ENCODE data around the gene INTS6. TPM values are rescaled to one million over a fixed set of nuclear protein-coding genes. Genes with fewer than 3 reads are reported as not detected.
A peak's percentile ranks its signal among the peaks of the same experiment; 100 is the strongest.

Gene INTS6
- total RNA-seq (2012; rRNA removed) (42.3 and 43.0 TPM in 2 replicates), polyA plus RNA-seq (2012; rRNA removed) (12.3 and 12.9 TPM in 2 replicates), Bru-seq, nascent RNA (percentile 90 among the genes with signal in this experiment), BruChase-seq, experiment 1, labeled RNA remaining after a 6-hour chase (percentile 80 among the genes with signal in this experiment), BruChase-seq, experiment 2, labeled RNA remaining after a 2-hour chase (percentile 89 among the genes with signal in this experiment)
- 2.9 and 3.1 TPM in 2 replicates for polyA plus RNA-seq (2012; cell fraction: cytosol; rRNA removed)
- 5.9 and 22.2 TPM in 2 replicates for polyA plus RNA-seq (2012; cell fraction: nucleus; rRNA removed; ENCODE audit: low replicate concordance)
- long read RNA-seq, full-length matches to known transcripts = 37 of 65 reads
- long read RNA-seq, partial matches to known transcripts = 18 of 65 reads
- long read RNA-seq, other reads (novel, unspliced or antisense) = 10 of 65 reads

- peaks cover 9% of the 10 kb centered on the region for H3K36me3 ChIP-seq (ENCODE audit: control insufficient read depth, insufficient read depth, low read length)
- H2AK5ac ChIP-seq (ENCODE audit: low read depth, low read length) = peak within 1 kb of the TSS; percentile 92
- H2BK20ac ChIP-seq (ENCODE audit: low read depth, low read length) = no peak within 1 kb of the TSS
- H3K9ac ChIP-seq (ENCODE audit: low read depth, low read length) = peak within 1 kb of the TSS; percentile 99
- POLR2A ChIA-PET (ENCODE audit: unreplicated experiment) = interaction anchor here (0.5 to 2.6 kb wide), 11 partner anchors 13 to 350 kb away, joined by 3 to 17 read pairs (median 3); no protein-coding TSS in a partner anchor
- H3K23ac ChIP-seq (ENCODE audit: low read depth, low read length) = peak within 1 kb of the TSS; percentile 98
- intact Hi-C loops (cut with micrococcal nuclease) = loop anchor here (1.0 to 10.0 kb wide), 7 partner anchors 70 to 1002 kb away; partner anchors contain the start of genes CKAP2, DHRS12, VPS36 and WDFY2
- H3K9me3 ChIP-seq (ENCODE audit: control insufficient read depth, insufficient read depth, low read length) = no peaks in the 10 kb centered on the region
- H4K8ac ChIP-seq (ENCODE audit: low read depth in 2 of 2, low read length in 2 of 2) = peak within 1 kb of the TSS; percentile 78 to 90
- dilution Hi-C loops (cut with HindIII; ENCODE audit: low sequenced_read_pairs, unreplicated experiment) = no loop called here
- H3K4me2 ChIP-seq (ENCODE audit: low read depth, low read length) = peak within 1 kb of the TSS; percentile 93
- peak within 1 kb of the TSS; percentile 86 for H3K18ac ChIP-seq (ENCODE audit: low read depth, low read length)
- H2BK5ac ChIP-seq (ENCODE audit: low read depth, low read length, poor library complexity, severe bottlenecking) = peak within 1 kb of the TSS; percentile 91
- H2BK120ac ChIP-seq (ENCODE audit: low read depth, low read length) = peak within 1 kb of the TSS; percentile 72
- ATAC-seq (ENCODE audit: low read depth) (peak; percentile 88), DNase-seq (peak; percentile 99)
- H2BK15ac ChIP-seq (ENCODE audit: low read depth, low read length) = peak within 1 kb of the TSS; percentile 50; the same call in 2 of the 3 replicates
- no peaks in the 10 kb centered on the region for H4K20me1 ChIP-seq (ENCODE audit: insufficient read depth, low read length)
- H3K27me3 ChIP-seq (ENCODE audit: control insufficient read depth, insufficient read depth, low read length) = no peaks in the 10 kb centered on the region
- BruUV-seq (replicated peaks) = no TSS peak
- 0% methylated on average over 11 of the region's 69 CpGs; no CpG with 5 or more reads in 1 of the 2 experiments for whole genome bisulfite sequencing, 2 experiments (ENCODE audit: extremely low coverage in 2 of 2, insufficient read length in 1 of 2)
- H3K4me3 ChIP-seq (ENCODE audit: insufficient read depth, low read depth, low read length) = peak within 1 kb of the TSS; percentile 91
- in situ Hi-C loops (cut with MboI; ENCODE audit: low sequenced_read_pairs) = no loop called here
- H2AFZ ChIP-seq (replicated peaks; ENCODE audit: low read length, poor library complexity) = peak within 1 kb of the TSS; percentile 90
- no peaks in the 10 kb centered on the region for H3K9me1 ChIP-seq (ENCODE audit: insufficient read depth, low read length)
- peak within 1 kb of the TSS; percentile 89 for H4K5ac ChIP-seq (ENCODE audit: low read depth, low read length)
- peak within 1 kb of the TSS; percentile 98 for H3K14ac ChIP-seq (replicated peaks; ENCODE audit: low read depth, low read length)
- peak within 1 kb of the TSS; percentile 91 for H3K56ac ChIP-seq (ENCODE audit: extremely low read depth, insufficient read depth, low read length)
- peaks cover 10 to 26% of the 10 kb centered on the region in 2 experiments; a peak in 3 of 4 replicates for H3K79me1 ChIP-seq (ENCODE audit: low read depth in 1 of 2, low read length in 2 of 2)
- peak within 1 kb of the TSS; percentile 99 for H3K4ac ChIP-seq (ENCODE audit: low read depth, low read length)
- H3K27ac ChIP-seq (ENCODE audit: insufficient read depth, low read length) = peak within 1 kb of the TSS; percentile 98
- peaks cover 2% of the 10 kb centered on the region; the same call in 1 of the 2 replicates for H3K4me1 ChIP-seq (ENCODE audit: control insufficient read depth, insufficient read depth, low read length)
- H2AK9ac ChIP-seq (replicated peaks; ENCODE audit: low read depth, low read length, poor library complexity) = peak within 1 kb of the TSS; percentile 100
- peak within 1 kb of the TSS; percentile 92 for H4K91ac ChIP-seq (ENCODE audit: insufficient read depth, low read depth, low read length)
- CTCF ChIA-PET = interaction anchor here (0.7 to 0.8 kb wide), 2 partner anchors 10 to 23 kb away, joined by 3 read pairs; no protein-coding TSS in a partner anchor
- TF ChIP-seq USF2 (IDR thresholded peaks at IDR 0.05; ENCODE audit: low read depth, low read length) = peak; percentile 97
- TF ChIP-seq SMC3 (IDR thresholded peaks at IDR 0.05; ENCODE audit: low read depth, low read length) = peak; percentile 15
- TF ChIP-seq RCOR1 (IDR thresholded peaks at IDR 0.05; ENCODE audit: insufficient replicate concordance, low read length) = no peak
- TF ChIP-seq POLR2A (IDR thresholded peaks at IDR 0.05; ENCODE audit: low read depth, low read length) = peak; percentile 100
- no peak for TF ChIP-seq CEBPB (IDR thresholded peaks at IDR 0.05; ENCODE audit: low read depth, low read length)
- no peak for TF ChIP-seq NFE2L2 (IDR thresholded peaks at IDR 0.05; ENCODE audit: low read depth, low read length)
- no peak for TF ChIP-seq MAFK (IDR thresholded peaks at IDR 0.05; ENCODE audit: low read depth, low read length)
- no peak for TF ChIP-seq ELK1 (IDR thresholded peaks at IDR 0.05; ENCODE audit: borderline replicate concordance, low read depth, low read length)
- no peak for TF ChIP-seq BHLHE40 (IDR thresholded peaks at IDR 0.05; ENCODE audit: low read depth, low read length)
- no peak for TF ChIP-seq MXI1 (IDR thresholded peaks at IDR 0.05; ENCODE audit: borderline replicate concordance, low read depth, low read length)
- TF ChIP-seq FOS (IDR thresholded peaks at IDR 0.05; ENCODE audit: low read depth, low read length) = no peak
- TF ChIP-seq MAZ (IDR thresholded peaks at IDR 0.05; ENCODE audit: borderline replicate concordance, low read depth, low read length) = no peak
- 0 out of 2 replicates have a peak, but pooled peaks have one; percentile 91 for TF ChIP-seq CHD1 (IDR thresholded peaks at IDR 0.05; ENCODE audit: low read depth, low read length)
Observed at GRCh38 chr13:51452361-51453206, at the start of gene INTS6. Gene INTS6 (minus strand): TSS chr13:51453036. CDS start chr13:51452525, 511 bp downstream.
